ENCODE measurements around the gene ALOXE3.
A peak's percentile ranks its signal among the peaks of the same experiment; 100 is the strongest.

ALOXE3 gene

GRCh38 chr17:8141741-8142140 lies 23.4 kb upstream of the ALOXE3 start:
- no peak for DNase-seq (ENCODE audit: low read depth)

- DNase-seq (ENCODE audit: low read depth) = no peak
Measured at GRCh38 chr17:8141045-8141444, 22.7 kb upstream of the ALOXE3 start.

- no peak for DNase-seq (ENCODE audit: low read depth)
Measured at GRCh38 chr17:8140065-8141029, 22.0 kb upstream of the ALOXE3 start.

GRCh38 chr17:8138672-8139371 lies 20.5 kb upstream of the ALOXE3 start:
- peak; percentile 89 for DNase-seq (ENCODE audit: low read depth)

- DNase-seq (ENCODE audit: low read depth) = no peak
Measured at GRCh38 chr17:8138374-8138671, 20.0 kb upstream of the ALOXE3 start.

GRCh38 chr17:8137645-8138373 lies 19.5 kb upstream of the ALOXE3 start:
- DNase-seq (ENCODE audit: low read depth) = no peak

GRCh38 chr17:8133941-8134340 lies 15.6 kb upstream of the ALOXE3 start:
- DNase-seq (ENCODE audit: low read depth) = no peak

GRCh38 chr17:8133399-8133798 lies 15.1 kb upstream of the ALOXE3 start:
- no peak for DNase-seq (ENCODE audit: low read depth)

GRCh38 chr17:8131844-8132441 lies 13.6 kb upstream of the ALOXE3 start:
- no peak for DNase-seq (ENCODE audit: low read depth)

GRCh38 chr17:8128125-8128784 lies 9.9 kb upstream of the ALOXE3 start:
- DNase-seq (ENCODE audit: low read depth) = no peak

GRCh38 chr17:8126491-8127066 lies 8.3 kb upstream of the ALOXE3 start:
- no peak for DNase-seq (ENCODE audit: low read depth)

- no peak for DNase-seq (ENCODE audit: low read depth)
Measured at GRCh38 chr17:8125947-8126490, 7.7 kb upstream of the ALOXE3 start.

- peak; percentile 89 for DNase-seq (ENCODE audit: low read depth)
Measured at GRCh38 chr17:8125154-8125946, 7.0 kb upstream of the ALOXE3 start.

GRCh38 chr17:8124350-8125153 lies 6.2 kb upstream of the ALOXE3 start:
- no peak for DNase-seq (ENCODE audit: low read depth)

GRCh38 chr17:8123695-8124349 lies 5.5 kb upstream of the ALOXE3 start, which contains the start of gene HES7:
Gene HES7 (minus strand): TSS chr17:8124106. CDS start chr17:8124084, 22 bp downstream.
- no peak for DNase-seq (ENCODE audit: low read depth)

- no peak for DNase-seq (ENCODE audit: low read depth)
Measured at GRCh38 chr17:8122924-8123694, 4.8 kb upstream of the ALOXE3 start.

GRCh38 chr17:8122422-8122923 lies 4.2 kb upstream of the ALOXE3 start:
- DNase-seq (ENCODE audit: low read depth) = no peak

Measured in activated T-cell treated with anti-CD3 and anti-CD28 coated beads for 1 hour (primary cell).